GOT3 (cell line): ENCODE results near the gene NOL4L.
"Not testable (repeated sequence)": the region's sequence is repeated elsewhere in the genome, so short reads cannot be mapped to it uniquely, and the experiment has no call there.

ENCODE experiments used
- DNase-seq: peaks from one replicate; lab custom pipeline; 2025; ENCODE audit warnings: mixed read lengths; lab: John Stamatoyannopoulos, UW

NOL4L gene

GRCh38 chr20:32470025-32470861 is 114.9 kb downstream of the NOL4L start:
- DNase-seq, result no peak

- DNase-seq, result no peak
These were observed 116.3 kb downstream of the NOL4L start for GRCh38 chr20:32468860-32469259.

- no peak for DNase-seq
These were observed 116.9 kb downstream of the NOL4L start for GRCh38 chr20:32468313-32468640.

DNA sequence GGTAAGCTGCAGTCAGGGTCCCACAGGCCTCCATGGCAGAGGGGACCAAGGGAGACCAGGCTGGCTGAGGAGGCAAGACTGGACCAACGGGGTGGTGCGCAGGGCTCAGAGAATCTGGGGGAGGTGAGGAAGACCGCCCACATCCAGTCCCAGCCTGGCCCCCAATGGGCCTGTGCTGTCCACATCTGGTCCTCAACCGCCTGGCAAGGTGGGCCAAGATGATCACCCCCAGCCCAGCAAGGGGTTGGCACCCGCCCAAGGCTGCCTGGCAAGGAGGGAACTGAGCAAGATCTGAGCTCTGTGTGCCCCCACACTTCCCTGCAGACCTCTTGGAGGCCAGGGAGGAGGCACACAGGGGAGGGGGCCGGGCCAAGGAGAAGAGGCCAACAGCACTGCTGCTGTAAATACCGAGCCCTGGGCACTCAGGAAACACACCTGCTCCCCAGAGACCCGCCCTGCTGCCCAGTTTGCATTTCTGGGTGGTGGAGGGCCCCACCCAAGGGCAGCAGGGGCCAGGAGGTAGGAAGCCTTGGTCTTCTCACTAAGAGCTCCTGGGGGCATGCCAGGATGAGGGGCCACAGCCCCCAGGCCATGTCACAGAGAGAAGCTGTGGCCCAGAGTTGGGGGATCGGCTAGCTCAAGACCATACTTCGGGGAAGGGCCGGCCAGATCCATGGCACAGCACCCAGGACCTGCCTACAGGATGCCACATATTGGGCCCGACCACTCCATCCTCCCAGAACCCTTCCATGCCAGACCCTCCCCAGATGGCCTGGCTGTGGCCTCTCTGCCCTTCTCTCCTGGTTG is 117.4 kb downstream of the NOL4L start:
- DNase-seq, result no peak

- no peak for DNase-seq
These were observed 118.2 kb downstream of the NOL4L start for GRCh38 chr20:32466739-32467505.

DNA sequence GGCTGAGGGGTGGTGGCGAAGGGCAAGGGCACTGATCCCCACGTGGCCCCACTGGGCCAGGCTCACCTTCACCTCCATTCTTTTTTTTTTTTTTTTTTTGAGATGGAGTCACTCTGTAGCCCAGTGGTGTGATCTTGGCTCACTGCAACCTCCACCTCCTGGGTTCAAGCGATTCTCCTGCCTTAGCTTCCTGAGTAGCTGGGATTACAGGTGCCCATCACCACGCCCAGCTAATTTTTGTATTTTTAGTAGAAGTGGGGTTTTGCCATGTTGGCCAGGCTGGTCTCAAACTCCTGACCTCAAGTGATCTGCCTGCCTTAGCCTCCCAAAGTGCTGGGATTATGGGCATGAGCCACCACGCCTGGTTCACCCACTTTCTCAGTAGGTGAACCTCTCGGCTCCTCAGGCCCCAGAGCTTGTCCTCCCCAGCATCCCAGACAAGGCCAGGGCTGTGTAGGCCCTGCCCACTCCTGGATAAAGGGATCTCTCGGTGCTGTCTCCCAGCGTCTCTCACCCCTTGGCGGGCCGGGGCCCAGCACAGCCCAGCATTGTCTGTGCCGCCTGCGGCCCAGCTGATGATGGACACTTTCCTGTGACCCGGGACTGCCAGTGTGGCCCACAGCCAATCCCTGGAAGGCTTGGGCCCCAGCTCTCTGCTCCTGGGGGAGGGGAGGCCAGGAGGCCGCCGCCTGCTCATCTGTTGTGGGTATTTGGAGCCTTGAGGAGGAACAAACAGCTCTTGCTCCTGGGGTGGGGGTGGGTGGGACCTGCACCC is 119.0 kb downstream of the NOL4L start:
- DNase-seq, result not testable (repeated sequence)

DNA sequence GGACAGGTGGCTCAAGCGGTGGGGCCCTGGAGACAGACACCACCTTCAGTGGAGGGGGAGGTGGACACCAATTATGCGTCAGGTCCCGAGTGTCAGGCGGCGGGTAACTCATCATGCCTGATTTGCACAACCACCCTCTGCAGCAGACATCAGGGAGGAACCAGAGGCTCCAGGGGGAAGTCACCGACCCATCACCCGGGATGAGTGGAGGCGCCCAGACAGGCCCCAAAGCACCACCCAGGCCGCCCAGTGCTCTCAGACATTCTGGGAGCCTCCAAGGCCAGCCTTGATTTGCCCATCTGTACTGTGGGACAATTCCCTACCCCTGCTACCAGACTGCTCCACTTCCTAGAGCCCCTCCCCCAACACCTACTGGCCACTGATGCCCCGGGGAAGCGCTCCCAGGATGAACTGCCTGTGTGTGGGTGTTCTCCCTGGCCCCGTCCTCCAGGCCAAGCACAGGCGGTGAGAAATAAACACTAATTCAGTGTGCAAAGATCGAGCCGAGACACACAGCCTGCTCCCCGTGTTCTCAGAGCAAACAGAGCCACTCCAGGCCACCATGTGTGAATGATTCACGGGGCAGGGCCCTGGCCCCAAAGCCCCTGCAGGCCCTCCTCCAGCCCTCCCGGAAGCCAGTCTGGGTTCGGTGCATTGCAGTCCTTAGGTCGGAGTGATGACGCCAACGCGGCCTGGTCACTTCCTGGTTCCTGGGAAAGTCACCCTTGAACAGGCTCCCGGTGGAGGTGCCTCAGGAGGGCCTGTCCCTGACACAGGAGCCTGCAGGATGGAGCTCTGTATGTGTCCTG is 119.8 kb downstream of the NOL4L start:
- no peak for DNase-seq

DNA sequence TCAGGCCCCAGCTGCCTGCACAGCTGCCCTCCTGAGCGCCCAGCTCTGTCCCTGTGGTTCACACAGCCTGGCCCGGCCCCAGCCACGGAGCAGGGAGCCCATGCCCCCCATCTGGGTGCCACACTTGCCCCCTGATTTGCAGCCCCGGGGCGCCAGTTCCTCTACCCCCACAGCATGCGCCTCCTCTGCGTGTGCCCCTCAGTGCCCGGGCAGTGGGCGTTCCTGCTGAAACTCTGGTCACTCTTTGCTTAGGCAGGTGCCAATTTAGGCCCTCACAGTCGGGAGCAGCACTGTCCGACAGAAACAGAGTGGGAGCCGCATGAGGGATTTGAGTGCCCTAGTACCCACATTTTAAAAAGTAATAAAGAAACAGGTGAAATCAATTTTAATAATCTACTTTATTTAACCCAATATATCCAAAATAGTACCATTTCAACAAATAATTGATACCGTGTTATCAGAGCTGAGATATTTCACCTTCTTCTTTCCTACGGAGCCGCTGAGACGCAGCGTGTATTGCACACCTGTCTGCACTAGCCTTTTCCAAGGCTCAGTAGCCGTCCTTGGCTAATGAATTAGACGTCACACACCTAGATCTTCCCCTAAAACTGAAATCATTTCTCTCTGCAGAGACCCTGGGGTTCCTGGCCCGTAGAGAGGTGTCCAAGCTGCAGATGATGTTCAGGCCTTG is 120.6 kb downstream of the NOL4L start:
- DNase-seq, result no peak

- DNase-seq, result no peak
These were observed 121.3 kb downstream of the NOL4L start for GRCh38 chr20:32463642-32464400.

DNA sequence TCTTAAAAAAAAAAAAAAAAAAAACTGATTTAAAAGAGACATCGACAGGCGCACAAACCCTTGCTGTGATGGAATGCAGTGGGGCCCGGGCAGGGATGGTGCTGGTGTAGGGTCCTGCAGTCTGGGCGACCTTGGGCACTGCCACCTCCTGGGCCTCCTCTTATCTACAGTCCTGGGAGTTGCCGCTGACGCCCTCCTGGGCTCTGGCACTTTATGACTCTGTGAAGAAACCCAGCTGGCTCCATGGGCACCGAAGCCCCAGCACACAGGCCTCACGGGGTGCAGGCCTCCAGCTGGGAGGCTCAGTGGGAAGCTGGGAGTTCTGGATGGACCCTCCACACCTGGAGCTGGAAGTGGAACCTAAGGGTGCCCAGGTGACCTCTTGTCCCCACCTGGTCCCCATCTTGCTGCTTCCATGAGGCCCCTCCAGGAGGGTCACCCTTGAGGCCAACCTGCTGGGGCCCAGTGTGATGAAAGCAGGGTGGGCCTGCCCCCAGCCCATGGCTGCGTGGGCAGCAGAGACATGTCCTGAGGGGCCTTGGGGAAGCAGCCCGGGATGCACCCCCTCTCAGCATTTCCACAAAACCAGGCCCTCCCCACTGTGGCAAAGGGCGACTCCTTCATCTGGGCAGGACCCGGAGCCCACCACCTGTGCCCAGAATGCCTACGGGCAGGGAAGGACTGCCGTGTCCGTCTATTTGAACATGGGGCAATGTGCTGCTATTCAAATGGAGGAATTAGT is 122.1 kb downstream of the NOL4L start:
- no peak for DNase-seq

GRCh38 chr20:32461836-32462600 is 123.1 kb downstream of the NOL4L start:
- DNase-seq, result no peak

DNA sequence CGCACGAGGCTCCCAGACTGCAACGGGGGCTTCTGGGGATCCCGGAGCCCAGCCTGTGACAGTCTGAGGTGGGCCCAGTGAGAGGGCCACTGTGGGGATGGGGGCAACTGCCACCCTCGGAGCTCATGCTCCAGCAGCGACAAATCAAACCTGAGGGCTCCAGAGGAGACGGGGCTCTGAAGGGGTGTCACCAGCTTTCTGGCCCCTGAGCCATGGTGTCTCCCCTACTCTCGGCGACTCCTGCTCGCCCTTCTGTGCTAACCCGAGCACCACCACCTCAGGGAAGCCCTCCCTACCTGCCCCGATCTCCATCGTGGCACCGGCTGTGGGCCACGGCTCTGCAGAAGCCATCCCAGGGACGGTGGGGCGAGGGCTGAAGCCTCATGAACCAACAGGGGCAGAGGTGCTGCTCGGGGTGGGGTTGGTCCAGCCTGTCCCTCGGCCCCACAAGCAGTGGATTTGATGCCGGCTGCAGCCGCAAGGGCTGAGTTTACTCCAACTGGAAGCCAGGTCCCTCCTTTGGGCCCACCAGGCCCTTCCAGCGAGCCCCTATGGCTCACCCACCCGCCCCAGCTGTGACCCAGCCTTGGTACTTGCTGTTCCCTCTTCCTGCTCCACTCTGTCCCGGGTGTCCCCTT is 124.3 kb downstream of the NOL4L start:
- DNase-seq, result no peak

DNA sequence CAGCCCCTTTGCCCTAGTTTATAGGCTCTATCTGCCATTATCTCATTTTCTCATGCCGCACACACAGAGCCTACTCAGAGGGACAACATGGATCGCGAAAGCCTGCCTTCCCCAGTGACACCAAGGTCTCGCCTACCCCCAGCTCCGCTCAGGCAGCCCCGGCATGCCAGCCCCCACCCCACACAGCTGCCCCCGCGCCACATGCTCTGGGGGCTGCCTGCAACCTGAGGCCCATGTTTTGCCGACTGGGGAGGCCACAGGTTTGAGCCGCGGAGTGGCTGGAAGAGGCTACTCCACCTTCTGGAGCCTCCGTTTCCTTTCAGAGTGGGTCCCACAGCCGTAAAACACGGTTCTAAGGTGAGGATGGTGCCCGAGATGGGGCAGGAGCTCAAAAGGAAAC is 124.9 kb downstream of the NOL4L start:
- no peak for DNase-seq

- no peak for DNase-seq
These were observed 126.3 kb downstream of the NOL4L start for GRCh38 chr20:32458837-32459220.

DNA sequence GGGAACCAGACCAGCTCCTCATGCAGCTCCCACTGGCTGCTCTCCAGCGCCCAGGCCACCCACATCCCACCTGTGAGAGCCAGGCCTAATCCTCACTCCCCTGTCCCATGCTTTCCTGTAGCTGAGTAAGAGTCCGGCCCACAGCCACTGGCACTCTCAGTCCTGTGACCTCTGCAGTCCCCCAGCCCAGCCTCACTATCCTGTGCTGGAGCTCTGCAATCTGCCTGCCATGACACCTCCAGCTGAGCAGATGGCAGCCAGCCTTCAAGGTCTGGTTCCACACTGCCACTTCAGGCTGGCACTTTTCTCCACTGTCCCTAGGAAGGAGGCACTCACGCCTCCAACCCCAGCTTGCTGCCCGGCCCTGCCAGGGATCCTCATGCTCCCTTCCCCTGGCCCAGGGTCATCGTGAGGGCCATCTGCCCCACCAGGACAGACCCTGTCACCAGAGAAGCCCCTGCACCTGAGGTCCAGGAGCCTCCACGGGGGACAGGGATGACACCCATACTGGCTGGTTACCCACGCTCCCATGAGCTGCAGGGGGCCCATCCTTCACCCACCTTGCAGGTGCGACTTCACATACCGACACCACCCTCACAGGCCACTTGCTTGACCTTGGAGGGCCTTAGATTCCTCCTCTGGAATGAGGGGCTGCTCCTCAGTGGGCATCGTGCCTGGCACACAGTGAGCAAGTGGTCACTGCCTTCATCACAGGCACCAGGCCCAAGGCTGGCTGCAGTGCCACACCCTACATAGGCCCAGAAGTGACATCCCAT is 126.9 kb downstream of the NOL4L start:
- no peak for DNase-seq

GRCh38 chr20:32457479-32457986 is 127.6 kb downstream of the NOL4L start:
- DNase-seq, result no peak
